GM20431 (cell line): Measurements from ENCODE around the gene TRIM15.
"Not testable (repeated sequence)": the region's sequence is repeated elsewhere in the genome, so short reads cannot be mapped to it uniquely, and the experiment has no call there.

Experiments
- in situ Hi-C: fragments of 300-500 bp; cut with MseI, MboI; formaldehyde crosslinking; loops from one replicate; pipeline ENCODE4 v1.15.0; 2020; ENCODE audit warnings: low sequenced_read_pairs; ENCODE audit not compliant: unreplicated experiment

TRIM15 gene

DNA sequence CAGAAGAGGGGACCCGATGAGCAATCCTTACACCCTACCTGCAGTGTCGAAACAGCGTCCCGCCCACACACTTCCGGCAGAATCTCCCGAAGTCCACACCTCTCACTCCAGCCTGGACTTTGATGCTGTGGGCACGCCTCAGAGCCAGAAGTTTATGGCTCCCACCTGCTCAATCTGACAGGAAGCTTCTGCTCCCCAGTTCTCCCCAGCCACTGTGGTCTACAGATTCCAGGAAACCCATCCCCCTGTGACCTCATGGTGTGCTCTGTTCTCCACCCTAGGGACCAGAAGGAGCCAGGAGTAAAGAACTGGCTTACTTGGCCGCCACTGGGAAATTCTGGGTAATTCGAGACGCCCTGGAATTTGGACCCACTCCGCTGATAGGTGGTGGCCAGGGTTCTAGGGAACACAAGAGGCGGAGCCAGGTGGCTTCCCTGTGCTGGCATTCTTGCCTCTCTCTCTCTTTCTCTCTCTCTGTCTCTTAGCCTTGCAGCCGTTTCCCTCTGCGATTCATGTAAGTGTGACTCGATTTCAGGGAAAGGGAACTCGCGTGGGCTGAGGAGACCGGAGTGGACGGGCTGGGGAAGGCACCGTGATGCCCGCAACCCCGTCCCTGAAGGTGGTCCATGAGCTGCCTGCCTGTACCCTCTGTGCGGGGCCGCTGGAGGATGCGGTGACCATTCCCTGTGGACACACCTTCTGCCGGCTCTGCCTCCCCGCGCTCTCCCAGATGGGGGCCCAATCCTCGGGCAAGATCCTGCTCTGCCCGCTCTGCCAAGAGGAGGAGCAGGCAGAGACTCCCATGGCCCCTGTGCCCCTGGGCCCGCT, at the start of gene TRIM15:
Gene TRIM15 (plus strand): TSS at position 457 of the 828 bp plus-strand sequence. CDS start 139 bp downstream, at position 596.
- in situ Hi-C loops: no loop called here

DNA sequence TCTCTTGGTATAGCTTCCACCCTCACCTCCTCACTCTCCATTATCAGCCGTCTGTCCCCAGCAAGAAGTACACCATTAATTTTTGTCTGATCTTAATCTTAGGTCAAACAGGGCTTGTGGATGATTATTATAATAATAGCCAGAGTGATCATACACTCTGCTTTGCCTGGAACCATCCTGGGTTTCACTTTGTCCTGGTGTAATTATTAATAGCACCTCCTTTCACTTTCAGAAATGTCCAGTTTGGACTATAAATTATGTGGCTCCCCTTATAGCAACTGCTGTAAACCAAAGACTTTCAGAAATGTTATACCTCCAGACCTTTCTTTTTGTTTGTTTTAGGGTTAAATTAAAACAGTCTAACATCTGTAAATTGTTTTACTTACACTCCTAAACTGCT, 49.5 kb upstream of the TRIM15 start:
- in situ Hi-C loops: no loop called here

DNA sequence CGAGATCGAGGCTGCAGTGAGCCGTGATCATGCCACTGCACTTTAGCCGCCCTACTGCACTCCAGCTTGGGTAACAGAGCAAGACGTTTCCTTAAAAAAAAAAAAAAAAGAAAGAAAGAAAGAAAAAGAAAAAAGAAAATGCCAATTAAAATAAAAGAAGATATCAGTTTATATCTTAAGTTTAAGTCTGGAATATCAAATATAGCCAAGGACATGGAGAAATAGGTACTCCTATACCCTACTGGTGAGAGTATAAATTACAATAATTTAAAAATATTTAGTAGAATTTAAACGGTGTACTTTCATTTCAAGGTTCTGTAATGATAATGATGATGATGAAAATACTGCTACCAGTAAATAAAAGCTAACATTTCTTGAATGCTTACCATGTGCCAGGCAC, 46.6 kb upstream of the TRIM15 start:
- in situ Hi-C loops: no loop called here

DNA sequence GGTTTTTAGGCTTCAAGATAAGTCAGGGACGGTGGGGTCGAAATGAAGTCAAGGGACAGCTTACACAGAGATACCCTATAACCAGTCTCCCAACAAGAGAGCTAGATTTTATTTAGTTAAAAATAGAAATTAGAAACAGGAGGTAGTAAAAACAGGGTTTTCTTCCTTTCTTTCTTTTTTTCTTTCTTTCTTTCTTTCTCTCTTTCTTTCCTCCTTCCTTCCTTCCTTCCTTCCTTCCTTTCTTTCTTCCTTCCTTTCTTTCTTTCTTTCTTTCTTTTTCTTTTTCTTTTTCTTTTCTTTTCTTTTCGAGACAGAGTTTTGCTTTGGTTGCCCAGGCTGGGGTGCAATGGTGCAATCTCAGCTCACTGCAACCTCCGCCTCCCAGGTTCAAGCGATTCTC, 44.7 kb upstream of the TRIM15 start:
- in situ Hi-C loops: not testable (repeated sequence)

DNA sequence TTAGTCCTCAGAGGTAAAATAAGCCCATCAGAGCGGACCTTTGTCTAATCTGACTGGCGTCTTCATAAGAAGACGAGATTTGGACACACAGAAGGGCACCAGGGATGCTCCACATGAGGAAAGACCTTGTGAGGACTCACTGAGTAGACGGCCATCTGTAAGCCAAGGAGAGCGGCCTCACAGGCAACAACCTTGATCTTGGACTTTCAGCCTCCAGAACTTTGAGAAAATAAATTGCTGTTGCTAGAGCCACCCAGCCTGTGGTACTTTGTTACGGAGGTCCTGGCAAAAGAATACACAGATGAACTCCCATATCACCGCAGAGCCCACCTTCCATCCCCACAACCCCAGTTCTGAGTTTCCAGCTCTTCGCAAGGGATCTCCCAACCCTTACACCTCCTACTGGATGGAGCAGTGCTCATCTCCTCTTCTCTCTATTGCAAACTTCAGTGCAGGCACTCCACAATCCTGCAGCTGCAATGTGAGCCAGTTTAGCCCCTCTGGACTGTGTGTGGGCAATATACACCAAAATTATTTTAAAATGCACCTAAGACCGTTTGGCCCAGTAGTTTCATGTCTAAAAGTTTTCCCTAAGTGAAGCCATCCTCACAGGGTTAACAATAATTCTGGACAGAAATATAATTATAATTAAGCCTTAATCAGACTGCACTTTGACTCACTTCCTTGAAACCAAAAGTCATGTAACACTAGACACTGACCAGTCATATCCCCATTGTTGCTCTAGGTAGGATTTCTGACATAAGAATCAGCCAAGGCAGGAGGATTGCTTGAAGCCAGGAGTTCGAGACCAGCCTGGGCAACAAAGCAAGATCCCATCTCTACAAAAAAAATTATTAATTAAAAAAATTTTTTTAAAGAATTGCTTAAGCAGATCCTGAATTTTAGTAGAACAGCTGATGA, 41.6 kb upstream of the TRIM15 start:
- in situ Hi-C loops: no loop called here

DNA sequence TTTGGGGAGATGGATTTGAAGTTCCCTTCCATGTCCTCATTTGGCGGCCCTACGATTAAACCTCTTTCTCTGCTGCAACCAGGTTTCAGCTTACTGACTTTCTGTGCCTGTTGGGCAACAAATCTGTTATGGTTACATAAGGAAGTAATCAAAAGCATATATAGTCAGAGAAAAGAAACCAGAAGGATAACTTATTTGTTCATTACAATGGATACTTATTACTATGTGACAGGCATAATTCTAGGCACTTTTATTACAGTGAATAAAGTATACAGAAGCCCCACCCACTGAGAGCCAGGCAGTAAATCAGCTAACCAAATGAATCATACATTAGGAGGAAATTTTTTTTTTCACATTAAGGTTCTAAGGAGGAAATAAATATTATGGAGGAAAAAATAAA, 40.8 kb upstream of the TRIM15 start:
- in situ Hi-C loops: no loop called here

DNA sequence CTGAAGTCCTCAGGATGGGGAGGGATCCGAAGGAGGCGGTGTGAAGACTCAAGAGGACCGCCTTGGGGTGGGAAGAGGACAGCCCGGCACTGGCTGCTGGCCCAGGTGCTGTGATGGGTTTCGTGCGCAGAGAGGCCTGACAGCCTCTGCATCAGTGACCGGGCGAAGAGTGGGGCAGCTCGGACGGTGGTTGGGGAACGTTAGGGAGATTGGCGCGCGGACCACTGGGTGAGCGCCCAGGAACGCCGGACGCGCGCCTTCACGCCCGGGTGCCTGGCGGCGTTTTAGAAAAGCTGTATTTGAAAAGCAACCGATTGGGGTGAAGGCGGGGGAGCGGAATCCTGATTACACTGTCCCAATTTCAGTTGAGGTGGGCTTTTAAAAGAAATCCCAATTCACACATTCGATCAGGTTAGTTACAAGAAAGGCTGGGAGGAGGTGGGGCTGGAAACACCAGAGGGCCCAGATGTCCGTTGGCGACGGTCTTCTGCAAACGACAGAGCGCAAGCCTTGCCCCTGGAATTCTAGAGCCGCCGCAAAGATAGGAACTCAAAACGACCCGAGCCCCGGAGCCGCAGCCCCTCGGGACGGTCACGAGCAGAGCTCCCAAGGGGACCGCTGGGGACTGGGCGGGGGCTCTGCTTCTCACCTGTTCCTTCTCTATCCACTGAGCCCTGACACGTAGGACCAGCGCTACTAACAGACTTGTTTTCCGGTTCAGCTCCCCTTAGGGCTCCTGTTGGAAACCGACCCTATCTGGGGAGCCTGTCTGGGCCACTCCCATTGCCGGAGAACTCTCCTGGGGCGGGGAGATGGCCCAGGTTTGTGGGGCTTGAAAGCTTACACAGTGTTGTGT, 35.9 kb upstream of the TRIM15 start:
- in situ Hi-C loops: no loop called here

DNA sequence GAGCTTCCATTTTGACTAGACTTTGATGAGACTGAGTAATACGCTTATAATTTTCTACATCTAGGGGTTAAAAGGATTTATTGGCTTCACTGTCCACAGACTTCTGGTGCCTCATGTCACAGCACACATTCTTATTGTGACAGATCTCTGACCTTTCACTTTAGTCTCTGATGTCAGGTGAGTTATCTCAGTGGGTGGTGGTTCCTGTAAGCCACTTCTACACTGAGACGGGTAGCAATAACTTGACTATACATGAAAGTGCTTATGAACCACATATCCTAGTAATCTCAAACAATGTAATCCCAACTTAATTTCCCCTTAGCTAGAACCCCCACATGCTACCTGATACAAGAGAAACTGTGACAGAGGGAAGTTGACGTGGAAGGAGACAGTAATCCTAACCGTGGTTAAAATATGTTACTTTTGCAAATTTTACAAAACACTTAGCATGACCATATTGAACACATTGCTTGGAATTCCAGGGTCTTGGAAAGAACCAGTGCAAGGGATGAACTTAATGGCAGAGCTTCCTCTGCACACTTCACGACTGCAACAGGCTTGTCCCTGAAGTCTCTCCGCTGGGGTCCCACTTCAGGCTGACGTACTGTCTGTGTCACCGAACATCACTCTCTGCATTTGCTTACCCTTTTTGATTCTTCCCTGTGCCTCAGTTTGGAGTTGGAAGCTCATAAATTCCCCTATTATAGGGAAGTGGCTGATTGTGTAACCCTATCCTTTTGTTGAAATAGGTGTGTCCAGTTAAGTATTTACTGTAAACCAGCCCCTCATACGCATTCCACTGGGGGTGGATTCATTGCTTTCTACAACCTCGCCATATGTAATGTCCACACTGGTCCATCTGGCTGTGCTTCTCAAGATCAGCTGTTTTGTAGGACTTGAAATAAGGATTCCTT, 33.8 kb upstream of the TRIM15 start:
- in situ Hi-C loops: no loop called here

DNA sequence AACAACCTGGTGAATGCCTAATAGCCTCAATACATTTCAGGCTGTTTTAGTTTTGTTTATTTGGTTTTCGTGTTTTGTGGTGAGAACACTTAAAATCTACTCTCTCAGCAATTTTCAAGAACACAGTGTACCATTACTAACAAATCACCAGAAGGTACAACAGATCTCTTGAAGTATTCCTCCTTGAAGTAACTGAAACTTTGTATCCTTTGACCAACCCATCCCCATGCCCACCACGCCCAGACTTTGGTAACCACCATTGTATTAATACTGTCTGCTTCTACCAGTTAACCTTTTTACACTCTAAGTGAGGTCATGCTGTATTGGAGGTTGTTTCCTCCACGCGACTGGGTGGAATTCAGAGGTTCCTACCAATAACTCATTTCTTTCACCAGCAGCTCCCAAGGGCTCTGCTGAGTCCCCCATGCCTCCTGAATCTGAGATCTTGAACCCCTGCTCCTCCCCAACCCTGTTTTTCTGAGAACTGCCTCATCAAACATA, 33.1 kb upstream of the TRIM15 start:
- in situ Hi-C loops: no loop called here

DNA sequence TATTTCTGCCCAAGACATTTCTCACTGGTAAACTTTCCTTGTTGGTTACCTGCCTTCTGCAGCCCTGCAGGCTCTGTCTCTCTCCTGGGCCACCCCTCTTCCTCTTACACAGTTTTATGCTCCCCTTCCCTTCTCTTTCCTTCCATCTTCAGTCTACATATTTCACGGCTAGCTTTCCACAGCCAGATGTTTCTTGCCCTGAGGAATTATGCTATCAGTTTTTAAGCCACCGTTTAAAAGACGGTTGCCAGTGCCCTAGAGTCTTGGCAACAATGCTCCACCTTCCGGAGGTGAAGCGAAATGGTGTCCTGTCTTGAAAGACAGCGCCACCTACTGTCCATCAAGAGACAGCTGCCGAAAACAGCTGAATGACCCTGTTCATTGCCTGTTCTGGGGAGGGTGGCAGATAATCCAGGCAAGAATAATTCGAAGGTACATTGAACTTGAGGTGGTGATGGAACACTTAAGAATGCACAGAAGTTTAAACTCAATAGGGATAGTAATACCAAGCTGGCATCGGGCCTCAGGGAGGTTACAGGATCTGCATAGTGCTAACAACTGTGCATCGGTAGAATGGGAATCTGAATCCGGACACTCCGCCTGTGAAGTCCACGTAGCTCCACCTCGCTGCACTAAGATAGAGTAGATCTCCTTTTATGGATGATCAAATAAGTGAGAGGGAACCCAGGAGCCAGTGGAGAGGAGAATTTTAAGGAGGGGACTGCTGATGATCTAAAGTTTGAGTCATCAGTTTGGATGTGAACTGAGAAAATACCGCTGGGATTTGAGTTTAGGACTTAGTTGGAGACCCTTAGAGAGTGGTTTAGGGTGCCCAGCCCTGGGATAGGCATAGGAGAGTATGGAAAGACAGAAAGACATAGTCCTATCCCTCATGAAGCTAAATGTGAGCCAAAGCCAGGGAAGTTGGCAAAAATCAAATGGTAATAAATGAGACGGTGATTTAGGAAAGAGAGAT, 32.2 kb upstream of the TRIM15 start:
- in situ Hi-C loops: no loop called here

DNA sequence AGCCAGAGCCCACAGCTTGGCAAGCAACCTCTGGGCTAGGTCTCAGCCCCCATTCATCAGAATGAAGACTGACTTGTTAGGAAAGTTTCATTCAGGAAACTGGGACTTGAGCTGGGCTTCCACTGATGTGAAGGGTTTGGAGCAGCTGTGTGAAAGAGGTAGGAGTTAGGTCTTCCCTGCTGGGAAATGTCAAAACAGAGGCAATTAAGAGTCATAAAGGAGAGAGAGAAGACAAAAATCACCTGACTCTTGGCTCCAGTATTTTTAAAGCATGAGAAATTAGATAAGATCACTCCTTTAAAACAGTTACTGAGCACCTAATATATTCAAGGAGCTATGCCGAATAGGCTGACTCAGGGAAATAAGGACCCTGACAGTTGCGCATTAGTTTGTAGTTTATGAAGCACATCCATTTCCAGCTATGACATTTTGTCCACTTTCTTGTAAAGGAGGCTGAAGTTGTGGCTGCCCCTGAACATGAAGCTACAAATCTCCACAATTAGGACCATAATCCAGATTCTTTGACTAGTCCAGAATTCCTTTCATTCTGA, 31.3 kb upstream of the TRIM15 start:
- in situ Hi-C loops: no loop called here

DNA sequence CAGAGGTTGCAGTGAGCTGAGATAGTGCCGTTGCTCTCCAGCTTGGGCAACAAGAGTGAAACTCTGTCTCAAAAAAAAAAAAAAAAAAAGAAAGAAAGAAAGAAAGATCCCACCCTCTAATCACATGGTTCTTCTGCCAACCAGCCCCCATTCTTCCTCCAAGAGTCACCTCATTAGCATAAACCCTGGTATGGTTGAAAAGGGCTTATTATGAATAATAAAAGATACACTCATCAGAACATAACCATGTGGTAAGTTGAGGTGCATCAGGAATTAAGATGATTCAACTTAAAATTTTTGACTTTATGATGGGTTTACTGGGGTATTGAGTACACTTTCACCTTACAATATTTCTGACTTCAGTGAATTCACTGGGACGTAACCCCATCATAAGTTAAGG, 28.2 kb upstream of the TRIM15 start:
- in situ Hi-C loops: no loop called here

DNA sequence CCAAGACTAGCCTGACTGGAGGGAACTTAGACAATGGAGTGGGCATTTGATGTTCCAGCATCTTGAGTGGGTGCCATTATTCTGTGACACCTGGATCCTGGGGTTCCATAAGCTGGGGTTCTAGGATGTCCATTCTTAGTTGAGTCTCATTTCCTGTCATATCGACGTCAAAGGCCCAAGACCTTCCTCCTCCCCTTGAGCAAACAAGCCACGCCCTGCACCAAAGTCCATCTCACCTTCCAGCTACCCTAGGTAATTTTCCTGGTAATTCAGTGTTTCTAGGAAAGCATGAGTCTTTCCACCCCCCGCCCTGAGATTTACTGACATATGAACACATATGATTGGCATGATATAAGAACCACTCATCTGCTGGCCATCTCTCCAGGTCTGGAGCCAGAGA, 27.6 kb upstream of the TRIM15 start, which contains the start of gene TRIM40:
Gene TRIM40 (plus strand): TSS at position 384 of the 400 bp plus-strand sequence. CDS start 897 bp downstream, outside the sequence.
- in situ Hi-C loops: no loop called here

DNA sequence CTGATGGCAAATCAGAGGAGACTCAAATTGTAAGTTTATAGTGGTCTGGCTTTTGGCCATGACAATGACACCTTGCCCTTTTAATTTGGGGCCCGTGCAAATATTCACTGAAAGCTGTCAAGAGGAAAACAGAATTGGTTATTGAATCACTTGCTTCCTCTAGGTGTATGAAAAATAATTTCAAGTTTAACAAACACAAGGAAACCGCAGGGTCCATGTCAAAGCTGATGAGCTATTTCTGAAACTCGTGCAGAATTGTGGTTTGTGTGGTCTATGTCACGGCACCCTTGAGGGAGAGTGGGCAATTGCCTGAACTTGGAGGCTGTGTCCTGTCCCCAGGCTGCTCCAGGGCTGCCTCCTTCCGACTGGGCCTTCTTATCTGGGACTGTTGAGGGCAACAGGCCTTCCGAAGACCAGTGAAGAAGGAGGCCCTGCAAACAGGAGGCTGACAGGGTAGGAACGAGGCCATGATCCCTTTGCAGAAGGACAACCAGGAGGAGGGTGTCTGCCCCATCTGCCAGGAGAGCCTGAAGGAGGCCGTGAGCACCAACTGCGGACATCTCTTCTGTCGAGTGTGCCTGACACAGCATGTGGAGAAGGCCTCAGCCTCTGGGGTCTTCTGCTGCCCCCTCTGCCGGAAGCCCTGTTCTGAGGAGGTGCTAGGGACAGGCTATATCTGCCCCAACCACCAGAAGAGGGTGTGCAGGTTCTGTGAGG, 26.6 kb upstream of the TRIM15 start:
- in situ Hi-C loops: no loop called here

DNA sequence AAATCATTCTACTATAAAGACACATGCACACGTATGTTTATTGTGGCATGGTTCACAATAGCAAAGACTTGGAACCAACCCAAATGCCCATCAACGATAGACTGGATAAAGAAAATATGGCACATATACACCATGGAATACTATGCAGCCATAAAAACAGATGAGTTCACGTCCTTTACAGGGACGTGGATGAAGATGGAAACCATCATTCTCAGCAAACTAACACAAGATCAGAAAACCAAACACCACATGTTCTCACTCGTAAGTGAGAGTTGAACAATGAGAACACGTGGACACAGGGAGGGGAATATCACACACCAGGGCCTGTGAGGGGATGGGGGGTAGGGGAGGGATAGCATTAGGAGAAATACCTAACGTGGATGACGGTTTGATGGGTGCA, 23.1 kb upstream of the TRIM15 start:
- in situ Hi-C loops: not testable (repeated sequence)

DNA sequence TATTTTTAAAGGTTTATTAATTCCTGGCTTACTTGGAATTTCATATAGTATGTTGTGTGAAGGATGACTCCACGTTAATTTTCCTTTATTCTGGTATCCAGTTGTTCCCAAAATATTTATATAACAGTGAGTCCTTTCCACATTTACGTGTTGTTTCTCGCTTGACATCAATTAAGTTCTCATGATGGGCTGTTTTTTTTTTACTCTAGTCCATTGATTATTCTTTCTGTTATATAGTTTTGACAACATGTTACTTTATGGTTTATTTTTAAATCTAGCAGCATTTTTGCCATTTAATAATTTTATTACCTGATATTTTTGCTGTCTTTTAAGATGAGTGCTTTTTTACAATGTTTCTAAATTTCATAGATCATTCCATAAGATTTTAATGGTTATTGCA, 20.7 kb upstream of the TRIM15 start:
- in situ Hi-C loops: no loop called here

DNA sequence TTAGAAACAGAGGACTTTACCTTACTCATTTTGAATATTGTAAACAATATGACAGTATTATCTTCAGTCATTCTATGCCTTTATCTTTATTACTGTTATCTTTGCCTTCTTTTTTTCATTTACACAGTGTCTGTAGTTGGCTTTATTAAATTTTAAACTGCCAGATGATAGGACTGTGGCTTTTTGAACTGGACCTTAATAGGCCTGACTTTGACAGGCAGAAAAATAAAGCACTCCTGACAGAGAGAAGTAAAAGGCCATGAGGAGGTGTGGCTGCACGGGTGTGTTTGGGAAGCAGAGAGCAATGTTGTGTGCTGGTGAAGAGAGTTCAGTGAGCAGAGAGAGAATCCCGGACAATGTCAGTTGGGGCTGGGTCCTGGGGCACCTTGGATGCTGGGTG, 19.6 kb upstream of the TRIM15 start:
- in situ Hi-C loops: no loop called here
